ENCODE results near the gene MYO15B. TPM values are rescaled to one million over a fixed set of nuclear protein-coding genes. Genes with fewer than 3 reads are reported as not detected.
A peak's percentile ranks its signal among the peaks of the same experiment; 100 is the strongest.

Gene MYO15B
- total RNA-seq, 1 donor from 2014 or later, result 337 TPM

GRCh38 chr17:75542728-75543336 lies 44.8 kb upstream of the MYO15B start:
- no peak for DNase-seq (ENCODE audit: low spot score, unreplicated experiment)
- no peak for TF ChIP-seq CTCF (IDR thresholded peaks at IDR 0.05; ENCODE audit: unreplicated experiment)
- H3K4me1 Mint-ChIP-seq (ENCODE audit: low read depth), result peaks cover 57% of the 10 kb centered on the region
- peak overlapping the region; percentile 86 for H3K27ac Mint-ChIP-seq
- H3K36me3 Mint-ChIP-seq (ENCODE audit: insufficient read depth), result peaks cover 11% of the 10 kb centered on the region
- H3K4me3 Mint-ChIP-seq (ENCODE audit: low read depth), result no peak overlapping the region
- H3K27me3 Mint-ChIP-seq, result no peaks in the 10 kb centered on the region
- H3K9me3 Mint-ChIP-seq (ENCODE audit: low read depth), result no peaks in the 10 kb centered on the region

- Mint-ChIP-seq H3K27ac (peak overlapping the region; percentile 29), H3K4me1 (ENCODE audit: low read depth) (peaks cover 47% of the 10 kb centered on the region), H3K9me3 (ENCODE audit: low read depth) (no peaks in the 10 kb centered on the region), H3K27me3 (no peaks in the 10 kb centered on the region), H3K36me3 (ENCODE audit: insufficient read depth) (peaks cover 10% of the 10 kb centered on the region), H3K4me3 (ENCODE audit: low read depth) (no peak overlapping the region)
- no peak for DNase-seq (ENCODE audit: low spot score, unreplicated experiment)
- no peak for TF ChIP-seq CTCF (IDR thresholded peaks at IDR 0.05; ENCODE audit: unreplicated experiment)
These were observed 43.4 kb upstream of the MYO15B start for GRCh38 chr17:75544250-75544649.

GRCh38 chr17:75546181-75546580 lies 41.4 kb upstream of the MYO15B start:
- Mint-ChIP-seq H3K36me3 (ENCODE audit: insufficient read depth) (peaks cover 10% of the 10 kb centered on the region), H3K4me3 (ENCODE audit: low read depth) (peak overlapping the region; percentile 37)

GRCh38 chr17:75547091-75547490 lies 40.5 kb upstream of the MYO15B start:
- no peak for TF ChIP-seq CTCF (IDR thresholded peaks at IDR 0.05; ENCODE audit: unreplicated experiment)
- H3K27me3 Mint-ChIP-seq, result no peaks in the 10 kb centered on the region
- H3K4me3 Mint-ChIP-seq (ENCODE audit: low read depth), result no peak overlapping the region
- H3K27ac Mint-ChIP-seq, result peak overlapping the region; percentile 64
- no peaks in the 10 kb centered on the region for H3K9me3 Mint-ChIP-seq (ENCODE audit: low read depth)
- H3K36me3 Mint-ChIP-seq (ENCODE audit: insufficient read depth), result peaks cover 10% of the 10 kb centered on the region
- peaks cover 45% of the 10 kb centered on the region for H3K4me1 Mint-ChIP-seq (ENCODE audit: low read depth)
- DNase-seq (ENCODE audit: low spot score, unreplicated experiment), result no peak

More at GRCh38 chr17:75546181-75546580, 41.4 kb upstream of the MYO15B start:
- peak overlapping the region; percentile 77 for H3K27ac Mint-ChIP-seq
- no peaks in the 10 kb centered on the region for H3K27me3 Mint-ChIP-seq
- H3K4me1 Mint-ChIP-seq (ENCODE audit: low read depth), result peaks cover 51% of the 10 kb centered on the region
- no peaks in the 10 kb centered on the region for H3K9me3 Mint-ChIP-seq (ENCODE audit: low read depth)
- DNase-seq (ENCODE audit: low spot score, unreplicated experiment), result no peak
- TF ChIP-seq CTCF (IDR thresholded peaks at IDR 0.05; ENCODE audit: unreplicated experiment), result no peak

- H3K27ac Mint-ChIP-seq, result peak overlapping the region; percentile 99
- H3K9me3 Mint-ChIP-seq (ENCODE audit: low read depth), result no peaks in the 10 kb centered on the region
These were observed 38.8 kb upstream of the MYO15B start for GRCh38 chr17:75548813-75549212.

More at GRCh38 chr17:75548813-75549212, 38.8 kb upstream of the MYO15B start:
- Mint-ChIP-seq H3K4me3 (ENCODE audit: low read depth) (no peak overlapping the region), H3K27me3 (no peaks in the 10 kb centered on the region), H3K36me3 (ENCODE audit: insufficient read depth) (peaks cover 14% of the 10 kb centered on the region), H3K4me1 (ENCODE audit: low read depth) (peaks cover 42% of the 10 kb centered on the region)
- no peak for TF ChIP-seq CTCF (IDR thresholded peaks at IDR 0.05; ENCODE audit: unreplicated experiment)
- no peak for DNase-seq (ENCODE audit: low spot score, unreplicated experiment)
